Thoracic aorta (tissue), 2 donors: ENCODE data around the gene METAP1D. TPM values are rescaled to one million over a fixed set of nuclear protein-coding genes. Genes with fewer than 3 reads are reported as not detected.

Experiments used
- ATAC-seq: fragments of 150-250 bp; one replicate; pipeline ENCODE4 v1.8.0; 2017; ENCODE audit warnings: low read depth; ENCODE audit not compliant: insufficient number of reproducible peaks, low FRiP score
- DNase-seq: peaks from one replicate; pipeline ENCODE4 v3.0.0-alpha.2; 2020; ENCODE audit warnings: low spot score
- H3K27ac ChIP-seq, 2 donors: fragments of 200-600 bp; sonication (generic); 1 replicate in 1 of 2; 2 replicates in 1 of 2; pipeline ENCODE4 v1.5.1; 2016; ENCODE audit warnings: mild to moderate bottlenecking in 2 of 2, moderate library complexity in 2 of 2
- H3K27me3 ChIP-seq: fragments of 200-600 bp; sonication (generic); replicated peaks from 2 replicates; pipeline ENCODE4 v1.6.0; 2016; ENCODE audit warnings: mild to moderate bottlenecking; ENCODE audit not compliant: insufficient read depth
- H3K36me3 ChIP-seq: fragments of 200-600 bp; sonication (generic); one replicate; pipeline ENCODE4 v1.5.1; 2016
- H3K4me1 ChIP-seq, 2 donors: fragments of 200-600 bp; sonication (generic); 1 replicate in 1 of 2; 2 replicates in 1 of 2; pipeline versions ENCODE4 v1.5.1 to v1.6.0; 2016; ENCODE audit warnings: low read depth in 2 of 2, mild to moderate bottlenecking in 1 of 2; ENCODE audit not compliant: control insufficient read depth in 1 of 2
- H3K4me3 ChIP-seq: fragments of 200-600 bp; sonication (generic); 2 replicates; pipeline ENCODE4 v1.5.1; 2016; ENCODE audit warnings: mild to moderate bottlenecking
- H3K9me3 ChIP-seq: fragments of 200-600 bp; sonication (generic); 2 replicates; pipeline ENCODE4 v1.5.1; 2016
- CTCF ChIP-seq: fragments of 200-600 bp; sonication (generic); IDR thresholded peaks from one replicate; pipeline ENCODE4 v1.5.1; 2019; ENCODE audit warnings: antibody characterized with exemption
- total RNA-seq, 2 donors: library from RNA; depleted of rRNA; stranded (reverse); fragments of >200 nt; gene quantifications; one replicate each; pipeline versions ENCODE4 v1.1.0 to v1.2.3, GENCODE V29; 2016

Gene METAP1D
- total RNA-seq, 2 donors from 2014 or later: 3.2 to 10.8 TPM

DNA sequence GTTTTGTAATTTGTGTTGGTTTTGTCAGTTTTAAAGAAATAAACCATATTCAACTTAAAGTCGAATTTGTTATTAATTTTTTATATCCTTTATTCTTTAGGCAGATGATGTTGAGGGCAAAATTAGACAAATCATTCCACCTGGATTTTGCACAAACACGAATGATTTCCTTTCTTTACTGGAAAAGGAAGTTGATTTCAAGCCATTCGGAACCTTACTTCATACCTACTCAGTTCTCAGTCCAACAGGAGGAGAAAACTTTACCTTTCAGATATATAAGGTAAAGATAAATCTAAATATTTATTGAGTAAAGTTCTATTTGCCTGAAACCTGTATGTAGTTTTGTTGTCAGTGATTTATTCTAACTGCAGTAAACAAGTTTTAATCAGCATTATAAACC is 34.5 kb upstream of the METAP1D start:
- Histone ChIP-seq H3K4me3 (no peak overlapping the region), H3K4me1 (no peaks in the 10 kb centered on the region), H3K27ac (no peak overlapping the region), H3K36me3 (peaks cover 6% of the 10 kb centered on the region), H3K27me3 (no peaks in the 10 kb centered on the region), H3K9me3 (no peaks in the 10 kb centered on the region)
- ATAC-seq: no peak
- TF ChIP-seq CTCF: no peak
- DNase-seq: no peak

GRCh38 chr2:171965661-171966060 is 34.1 kb upstream of the METAP1D start:
- no peak for TF ChIP-seq CTCF
- H3K4me3 ChIP-seq: no peak overlapping the region
- no peaks in the 10 kb centered on the region for H3K9me3 ChIP-seq
- H3K27me3 ChIP-seq: no peaks in the 10 kb centered on the region
- no peaks in the 10 kb centered on the region for H3K4me1 ChIP-seq
- ATAC-seq (no peak), DNase-seq (no peak)
- H3K36me3 ChIP-seq: peaks cover 6% of the 10 kb centered on the region
- no peak overlapping the region for H3K27ac ChIP-seq

GRCh38 chr2:171966235-171966634 is 33.5 kb upstream of the METAP1D start:
- Histone ChIP-seq H3K4me1 (no peaks in the 10 kb centered on the region), H3K27me3 (no peaks in the 10 kb centered on the region), H3K9me3 (no peaks in the 10 kb centered on the region), H3K4me3 (no peak overlapping the region), H3K36me3 (peaks cover 6% of the 10 kb centered on the region), H3K27ac (no peak overlapping the region)
- DNase-seq (no peak), ATAC-seq (no peak)
- TF ChIP-seq CTCF: no peak

- H3K4me3 ChIP-seq: no peak overlapping the region
- no peaks in the 10 kb centered on the region for H3K4me1 ChIP-seq
- peaks cover 6% of the 10 kb centered on the region for H3K36me3 ChIP-seq
- no peak for TF ChIP-seq CTCF
- no peaks in the 10 kb centered on the region for H3K9me3 ChIP-seq
- DNase-seq: no peak
- no peak overlapping the region for H3K27ac ChIP-seq
- ATAC-seq: no peak
- no peaks in the 10 kb centered on the region for H3K27me3 ChIP-seq
Measured at GRCh38 chr2:171966688-171967087, 33.1 kb upstream of the METAP1D start.

DNA sequence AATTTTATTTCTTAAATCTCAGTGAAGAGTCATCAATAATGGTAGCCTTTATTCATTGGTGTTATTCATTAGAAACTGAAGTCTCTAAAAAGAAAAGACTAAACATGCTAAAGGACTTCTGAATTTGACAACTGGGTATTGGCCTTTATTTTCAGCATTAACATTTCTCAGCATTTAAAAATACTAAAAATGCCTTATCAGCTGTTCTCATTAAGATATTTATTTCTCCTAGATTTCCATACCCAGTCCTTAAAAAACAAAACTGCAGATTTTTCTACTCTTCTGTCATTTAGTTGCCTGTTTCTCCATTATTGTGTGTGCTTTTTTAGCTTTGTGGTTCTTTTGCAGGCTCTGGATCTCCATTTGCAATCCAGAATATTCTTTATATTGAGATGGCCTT is 31.2 kb upstream of the METAP1D start:
- Histone ChIP-seq H3K27ac (no peak overlapping the region), H3K4me1 (no peaks in the 10 kb centered on the region), H3K36me3 (peaks cover 6% of the 10 kb centered on the region), H3K9me3 (no peaks in the 10 kb centered on the region), H3K27me3 (no peaks in the 10 kb centered on the region), H3K4me3 (no peak overlapping the region)
- ATAC-seq (no peak), DNase-seq (no peak)
- TF ChIP-seq CTCF: no peak
